Germinal center (tissue), 1 donor: ENCODE results near the gene SELENOP.
"Not testable (repeated sequence)": the region's sequence is repeated elsewhere in the genome, so short reads cannot be mapped to it uniquely, and the experiment has no call there.

Experiments
- DNase-seq: peaks from one replicate; pipeline ENCODE4 v3.0.0; 2012; ENCODE audit warnings: mixed read lengths, low spot score

Gene SELENOP

GRCh38 chr5:42811591-42812446, at the start of gene SELENOP:
SELENOP (minus strand) TSS chr5:42811892; CDS start chr5:42808353, 3,539 bp downstream.
- no peak for DNase-seq

- no peak for DNase-seq
Observed at GRCh38 chr5:42858687-42859086, 47.0 kb upstream of the SELENOP start.

GRCh38 chr5:42858031-42858643, 46.4 kb upstream of the SELENOP start:
- no peak for DNase-seq

GRCh38 chr5:42855811-42856210, 44.1 kb upstream of the SELENOP start:
- DNase-seq, result no peak

- no peak for DNase-seq
Observed at GRCh38 chr5:42855386-42855785, 43.7 kb upstream of the SELENOP start.

- no peak for DNase-seq
Observed at GRCh38 chr5:42854795-42855194, 43.1 kb upstream of the SELENOP start.

- DNase-seq, result no peak
Observed at GRCh38 chr5:42852826-42853225, 41.1 kb upstream of the SELENOP start.

GRCh38 chr5:42851481-42851880, 39.8 kb upstream of the SELENOP start:
- no peak for DNase-seq

GRCh38 chr5:42848545-42848944, 36.9 kb upstream of the SELENOP start:
- no peak for DNase-seq

GRCh38 chr5:42844408-42844807, 32.7 kb upstream of the SELENOP start:
- not testable (repeated sequence) for DNase-seq

GRCh38 chr5:42843675-42844292, 32.1 kb upstream of the SELENOP start:
- DNase-seq, result no peak

GRCh38 chr5:42842921-42843641, 31.4 kb upstream of the SELENOP start:
- no peak for DNase-seq

GRCh38 chr5:42840842-42841567, 29.3 kb upstream of the SELENOP start:
- no peak for DNase-seq

- no peak for DNase-seq
Observed at GRCh38 chr5:42840269-42840668, 28.6 kb upstream of the SELENOP start.

GRCh38 chr5:42839196-42839595, 27.5 kb upstream of the SELENOP start:
- DNase-seq, result no peak

- DNase-seq, result no peak
Observed at GRCh38 chr5:42837601-42838000, 25.9 kb upstream of the SELENOP start.

- no peak for DNase-seq
Observed at GRCh38 chr5:42836070-42836769, 24.5 kb upstream of the SELENOP start.

GRCh38 chr5:42832060-42832459, 20.4 kb upstream of the SELENOP start:
- no peak for DNase-seq

GRCh38 chr5:42830924-42831323, 19.2 kb upstream of the SELENOP start:
- no peak for DNase-seq

GRCh38 chr5:42828671-42829070, 17.0 kb upstream of the SELENOP start:
- no peak for DNase-seq
